T-helper 1 cell treated with Interleukin-12 subunit alpha and Interleukin-12 subunit beta and Interleukin-4 antibody, amounts not matched to agents 30 μg/mL and 1 μg/mL, for 36 hours (primary cell): ENCODE measurements around the gene CACNA1H.

Experiments
- H3K27ac Mint-ChIP-seq: one replicate; pipeline ENCODE4 v1.8.0; 2021; ENCODE audit warnings: mild to moderate bottlenecking, mixed read lengths
- H3K27me3 Mint-ChIP-seq: one replicate; pipeline ENCODE4 v1.8.0; 2021; ENCODE audit warnings: low read depth, mixed read lengths
- H3K36me3 Mint-ChIP-seq: one replicate; pipeline ENCODE4 v1.8.0; 2021; ENCODE audit warnings: low read depth, mixed read lengths
- H3K4me1 Mint-ChIP-seq: one replicate; pipeline ENCODE4 v1.8.0; 2021; ENCODE audit warnings: low read depth, mixed read lengths
- H3K4me3 Mint-ChIP-seq: one replicate; pipeline ENCODE4 v1.8.0; 2021; ENCODE audit warnings: mild to moderate bottlenecking, moderate library complexity, mixed read lengths
- H3K9me3 Mint-ChIP-seq: one replicate; pipeline ENCODE4 v1.8.0; 2021; ENCODE audit warnings: mixed read lengths

The CACNA1H gene

GRCh38 chr16:1143761-1144450, 9.0 kb upstream of the CACNA1H start:
- H3K27ac Mint-ChIP-seq, result no peak overlapping the region
- no peaks in the 10 kb centered on the region for H3K4me1 Mint-ChIP-seq
- H3K27me3 Mint-ChIP-seq, result no peaks in the 10 kb centered on the region
- no peak overlapping the region for H3K4me3 Mint-ChIP-seq
- no peaks in the 10 kb centered on the region for H3K36me3 Mint-ChIP-seq
- H3K9me3 Mint-ChIP-seq, result no peaks in the 10 kb centered on the region

GRCh38 chr16:1144476-1145382, 8.2 kb upstream of the CACNA1H start:
- no peak overlapping the region for H3K4me3 Mint-ChIP-seq
- H3K27me3 Mint-ChIP-seq, result no peaks in the 10 kb centered on the region
- no peaks in the 10 kb centered on the region for H3K4me1 Mint-ChIP-seq
- H3K9me3 Mint-ChIP-seq, result no peaks in the 10 kb centered on the region
- H3K27ac Mint-ChIP-seq, result no peak overlapping the region
- no peaks in the 10 kb centered on the region for H3K36me3 Mint-ChIP-seq

- no peaks in the 10 kb centered on the region for H3K36me3 Mint-ChIP-seq
- H3K27me3 Mint-ChIP-seq, result peaks cover under 1% of the 10 kb centered on the region
- H3K9me3 Mint-ChIP-seq, result no peaks in the 10 kb centered on the region
- H3K27ac Mint-ChIP-seq, result no peak overlapping the region
- H3K4me1 Mint-ChIP-seq, result no peaks in the 10 kb centered on the region
- H3K4me3 Mint-ChIP-seq, result no peak overlapping the region
These were observed 7.4 kb upstream of the CACNA1H start for GRCh38 chr16:1145383-1146100.

GRCh38 chr16:1146409-1146808, 6.5 kb upstream of the CACNA1H start:
- no peaks in the 10 kb centered on the region for H3K4me1 Mint-ChIP-seq
- no peak overlapping the region for H3K4me3 Mint-ChIP-seq
- no peaks in the 10 kb centered on the region for H3K36me3 Mint-ChIP-seq
- no peak overlapping the region for H3K27ac Mint-ChIP-seq
- no peaks in the 10 kb centered on the region for H3K9me3 Mint-ChIP-seq
- H3K27me3 Mint-ChIP-seq, result peaks cover 7% of the 10 kb centered on the region

GRCh38 chr16:1147027-1147426, 5.9 kb upstream of the CACNA1H start:
- Mint-ChIP-seq H3K27me3 (peaks cover 10% of the 10 kb centered on the region), H3K4me3 (no peak overlapping the region), H3K9me3 (no peaks in the 10 kb centered on the region), H3K4me1 (no peaks in the 10 kb centered on the region), H3K36me3 (no peaks in the 10 kb centered on the region), H3K27ac (no peak overlapping the region)

GRCh38 chr16:1149101-1149636, 3.7 kb upstream of the CACNA1H start:
- H3K4me3 Mint-ChIP-seq, result no peak overlapping the region
- H3K4me1 Mint-ChIP-seq, result no peaks in the 10 kb centered on the region
- no peaks in the 10 kb centered on the region for H3K36me3 Mint-ChIP-seq
- H3K27me3 Mint-ChIP-seq, result peaks cover 10% of the 10 kb centered on the region
- H3K9me3 Mint-ChIP-seq, result no peaks in the 10 kb centered on the region
- no peak overlapping the region for H3K27ac Mint-ChIP-seq

GRCh38 chr16:1150511-1150982, 2.4 kb upstream of the CACNA1H start:
- H3K36me3 Mint-ChIP-seq, result no peaks in the 10 kb centered on the region
- no peak overlapping the region for H3K4me3 Mint-ChIP-seq
- H3K9me3 Mint-ChIP-seq, result no peaks in the 10 kb centered on the region
- H3K27me3 Mint-ChIP-seq, result peaks cover 14% of the 10 kb centered on the region
- H3K27ac Mint-ChIP-seq, result no peak overlapping the region
- H3K4me1 Mint-ChIP-seq, result no peaks in the 10 kb centered on the region

- H3K27ac Mint-ChIP-seq, result no peak overlapping the region
- no peaks in the 10 kb centered on the region for H3K36me3 Mint-ChIP-seq
- peaks cover 17% of the 10 kb centered on the region for H3K27me3 Mint-ChIP-seq
- no peaks in the 10 kb centered on the region for H3K9me3 Mint-ChIP-seq
- no peak overlapping the region for H3K4me3 Mint-ChIP-seq
- no peaks in the 10 kb centered on the region for H3K4me1 Mint-ChIP-seq
These were observed 1.3 kb upstream of the CACNA1H start for GRCh38 chr16:1151424-1152122.

GRCh38 chr16:1152123-1152638, 725 bp upstream of the CACNA1H start:
- peak overlapping the region; percentile 28 for H3K4me3 Mint-ChIP-seq
- no peaks in the 10 kb centered on the region for H3K4me1 Mint-ChIP-seq
- H3K27ac Mint-ChIP-seq, result no peak overlapping the region
- H3K27me3 Mint-ChIP-seq, result peaks cover 17% of the 10 kb centered on the region
- H3K9me3 Mint-ChIP-seq, result no peaks in the 10 kb centered on the region
- H3K36me3 Mint-ChIP-seq, result no peaks in the 10 kb centered on the region

- Mint-ChIP-seq H3K27ac (no peak overlapping the region), H3K4me3 (no peak overlapping the region), H3K36me3 (no peaks in the 10 kb centered on the region), H3K9me3 (no peaks in the 10 kb centered on the region), H3K4me1 (no peaks in the 10 kb centered on the region), H3K27me3 (peaks cover 17% of the 10 kb centered on the region)
These were observed 714 bp downstream of the CACNA1H start for GRCh38 chr16:1153480-1154160.

- H3K4me3 Mint-ChIP-seq, result no peak overlapping the region
- H3K27ac Mint-ChIP-seq, result no peak overlapping the region
- H3K36me3 Mint-ChIP-seq, result no peaks in the 10 kb centered on the region
- H3K4me1 Mint-ChIP-seq, result no peaks in the 10 kb centered on the region
- H3K27me3 Mint-ChIP-seq, result peaks cover 17% of the 10 kb centered on the region
- H3K9me3 Mint-ChIP-seq, result no peaks in the 10 kb centered on the region
These were observed 1.5 kb downstream of the CACNA1H start for GRCh38 chr16:1154291-1154886.

- Mint-ChIP-seq H3K9me3 (no peaks in the 10 kb centered on the region), H3K36me3 (no peaks in the 10 kb centered on the region), H3K27me3 (peaks cover 17% of the 10 kb centered on the region), H3K4me1 (no peaks in the 10 kb centered on the region), H3K4me3 (no peak overlapping the region), H3K27ac (no peak overlapping the region)
These were observed 2.0 kb downstream of the CACNA1H start for GRCh38 chr16:1154887-1155331.
